DOHH2 (cell line): ENCODE measurements around the gene CRACR2A.

Experiments
- H3F3A ChIP-seq: fragments of 200-600 bp; sonication (generic), shearing (Covaris generic); 2 replicates; pipeline ENCODE4 v1.6.0; 2016; ENCODE audit warnings: antibody characterized with exemption, mild to moderate bottlenecking; ENCODE audit not compliant: control insufficient read depth, insufficient read depth
- H3K27ac ChIP-seq: fragments of 200-600 bp; sonication (generic); 2 replicates; pipeline ENCODE4 v1.5.1; 2014; ENCODE audit warnings: low read depth, mild to moderate bottlenecking, low read length, moderate library complexity
- H3K27me3 ChIP-seq: fragments of 200-600 bp; sonication (generic); 2 replicates; pipeline ENCODE4 v1.6.1; 2014; ENCODE audit warnings: mild to moderate bottlenecking, low read length, mixed read lengths; ENCODE audit not compliant: control insufficient read depth
- H3K36me3 ChIP-seq: fragments of 200-600 bp; sonication (generic); 2 replicates; pipeline ENCODE4 v1.6.1; 2014; ENCODE audit warnings: mild to moderate bottlenecking, low read length, moderate library complexity, mixed read lengths; ENCODE audit not compliant: control insufficient read depth
- H3K4me1 ChIP-seq: fragments of 200-600 bp; sonication (generic); 2 replicates; pipeline ENCODE4 v1.6.1; 2014; ENCODE audit warnings: mild to moderate bottlenecking, low read length, mixed read lengths; ENCODE audit not compliant: control insufficient read depth
- H3K4me2 ChIP-seq: fragments of 200-600 bp; sonication (generic); 2 replicates; pipeline ENCODE4 v1.6.0; 2014; ENCODE audit warnings: mild to moderate bottlenecking, low read length, moderate library complexity
- H3K4me3 ChIP-seq: fragments of 200-600 bp; sonication (generic); 2 replicates; pipeline ENCODE4 v1.5.1; 2014; ENCODE audit warnings: mild to moderate bottlenecking, low read length, mixed read lengths
- H3K79me2 ChIP-seq: fragments of 200-600 bp; sonication (generic); 2 replicates; pipeline ENCODE4 v1.6.1; 2014; ENCODE audit warnings: mild to moderate bottlenecking, low read length, mixed read lengths; ENCODE audit not compliant: control insufficient read depth
- H3K9me2 ChIP-seq: fragments of 200-600 bp; sonication (generic); replicated peaks from 2 replicates; pipeline ENCODE4 v1.6.1; 2014; ENCODE audit warnings: mild to moderate bottlenecking, low read length, mixed read lengths; ENCODE audit not compliant: control insufficient read depth
- H3K9me3 ChIP-seq: fragments of 200-600 bp; sonication (generic); 2 replicates; pipeline ENCODE4 v1.6.1; 2014; ENCODE audit warnings: antibody characterized with exemption, low read length, mixed read lengths; ENCODE audit not compliant: control insufficient read depth, insufficient read depth
- H4K20me1 ChIP-seq: fragments of 200-600 bp; sonication (generic); 2 replicates; pipeline ENCODE4 v1.6.0; 2014; ENCODE audit warnings: low read depth, mild to moderate bottlenecking, antibody characterized with exemption, low read length, moderate library complexity; ENCODE audit not compliant: control insufficient read depth, insufficient read depth
- EZH2phosphoT487 ChIP-seq: fragments of 200-600 bp; sonication (generic); IDR thresholded peaks from 2 replicates; pipeline ENCODE4 v1.6.1; 2017; ENCODE audit warnings: borderline replicate concordance, mild to moderate bottlenecking, antibody characterized with exemption, low read length, moderate library complexity, mixed read lengths
- TF ChIP-seq, protein P1 (sequence below): fragments of 200-600 bp; sonication (generic); IDR thresholded peaks from one replicate; pipeline ENCODE4 v1.5.1; 2014; ENCODE audit warnings: antibody characterized with exemption, mild to moderate bottlenecking, low read depth, low read length; ENCODE audit not compliant: poor library complexity, severe bottlenecking

Gene CRACR2A

DNA sequence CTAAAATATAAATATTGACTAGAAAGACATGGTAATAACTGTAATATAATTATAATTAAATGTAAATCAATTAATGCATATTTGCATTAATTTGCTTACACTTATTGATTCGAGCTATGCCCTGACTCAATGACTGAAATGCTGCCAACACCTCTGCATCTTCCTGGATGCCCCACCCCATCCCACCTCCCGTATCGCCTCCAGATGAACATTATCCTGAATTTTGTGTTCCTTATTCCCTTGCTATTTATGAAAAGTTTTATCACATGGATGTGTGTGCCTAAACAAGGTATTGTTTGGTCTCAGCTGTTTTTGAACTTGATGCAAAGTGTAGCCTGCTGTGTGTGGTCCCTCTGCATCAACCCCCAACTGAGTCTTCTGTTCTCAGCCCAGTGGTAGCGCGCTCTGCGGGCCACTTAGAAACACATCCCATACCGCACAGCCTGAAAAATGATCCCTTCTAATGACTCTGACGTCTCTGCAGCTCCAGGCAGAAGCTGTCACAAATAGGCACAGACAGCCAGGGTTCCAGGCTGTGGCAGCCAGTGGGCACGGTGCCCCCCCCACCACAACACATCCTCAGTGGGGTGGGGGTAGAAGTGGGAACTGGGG lies 165.4 kb downstream of the CRACR2A start:
- TF ChIP-seq, protein P1, sequence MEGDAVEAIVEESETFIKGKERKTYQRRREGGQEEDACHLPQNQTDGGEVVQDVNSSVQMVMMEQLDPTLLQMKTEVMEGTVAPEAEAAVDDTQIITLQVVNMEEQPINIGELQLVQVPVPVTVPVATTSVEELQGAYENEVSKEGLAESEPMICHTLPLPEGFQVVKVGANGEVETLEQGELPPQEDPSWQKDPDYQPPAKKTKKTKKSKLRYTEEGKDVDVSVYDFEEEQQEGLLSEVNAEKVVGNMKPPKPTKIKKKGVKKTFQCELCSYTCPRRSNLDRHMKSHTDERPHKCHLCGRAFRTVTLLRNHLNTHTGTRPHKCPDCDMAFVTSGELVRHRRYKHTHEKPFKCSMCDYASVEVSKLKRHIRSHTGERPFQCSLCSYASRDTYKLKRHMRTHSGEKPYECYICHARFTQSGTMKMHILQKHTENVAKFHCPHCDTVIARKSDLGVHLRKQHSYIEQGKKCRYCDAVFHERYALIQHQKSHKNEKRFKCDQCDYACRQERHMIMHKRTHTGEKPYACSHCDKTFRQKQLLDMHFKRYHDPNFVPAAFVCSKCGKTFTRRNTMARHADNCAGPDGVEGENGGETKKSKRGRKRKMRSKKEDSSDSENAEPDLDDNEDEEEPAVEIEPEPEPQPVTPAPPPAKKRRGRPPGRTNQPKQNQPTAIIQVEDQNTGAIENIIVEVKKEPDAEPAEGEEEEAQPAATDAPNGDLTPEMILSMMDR, result no peak
- TF ChIP-seq EZH2phosphoT487, result no peak
- Histone ChIP-seq H3K4me1 (no peaks in the 10 kb centered on the region), H3K9me2 (no peaks in the 10 kb centered on the region), H4K20me1 (no peaks in the 10 kb centered on the region), H3F3A (no peaks in the 10 kb centered on the region), H3K4me3 (no peak overlapping the region), H3K79me2 (no peaks in the 10 kb centered on the region), H3K4me2 (no peak overlapping the region), H3K36me3 (no peaks in the 10 kb centered on the region), H3K27ac (no peak overlapping the region), H3K9me3 (no peaks in the 10 kb centered on the region), H3K27me3 (peaks cover 6% of the 10 kb centered on the region; the same call in 1 of the 2 replicates)

DNA sequence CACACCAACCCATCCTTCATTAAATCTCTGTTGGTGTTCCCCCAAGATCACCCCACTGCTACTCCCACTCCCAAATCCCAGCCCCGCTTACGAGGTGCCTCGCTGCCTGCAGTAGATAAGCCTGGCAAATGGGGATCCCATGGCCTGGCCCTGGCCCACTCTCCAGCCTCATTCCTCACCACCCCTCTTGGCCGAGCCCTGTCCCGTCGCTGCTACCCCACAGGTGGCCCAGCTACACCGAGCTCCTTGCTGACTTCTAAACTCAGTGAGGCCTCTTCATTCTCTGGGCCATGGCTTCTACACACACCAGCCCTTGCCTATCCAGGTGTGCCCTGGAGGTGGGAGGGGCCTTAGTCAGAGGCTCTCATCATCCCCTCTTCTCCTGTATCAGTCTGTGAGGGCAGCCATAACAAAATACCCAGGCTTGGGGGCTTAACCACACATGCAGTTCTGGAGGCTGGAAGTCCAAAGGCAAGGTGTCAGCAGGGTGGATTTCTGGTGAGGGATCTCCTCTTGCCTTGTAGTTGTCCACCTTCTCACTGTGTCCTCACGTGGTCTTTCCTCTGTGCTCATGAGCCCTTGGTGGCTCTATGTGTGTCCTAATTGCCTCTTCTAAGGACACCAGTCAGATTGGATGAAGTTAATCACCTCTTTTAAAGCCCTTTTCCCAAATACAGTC lies 169.1 kb downstream of the CRACR2A start:
- no peaks in the 10 kb centered on the region for H3K9me2 ChIP-seq
- H3K4me2 ChIP-seq, result no peak overlapping the region
- H4K20me1 ChIP-seq, result no peaks in the 10 kb centered on the region
- TF ChIP-seq, protein P1, result no peak
- no peak for TF ChIP-seq EZH2phosphoT487
- no peak overlapping the region for H3K27ac ChIP-seq
- H3K4me1 ChIP-seq, result no peaks in the 10 kb centered on the region
- H3K79me2 ChIP-seq, result no peaks in the 10 kb centered on the region
- H3F3A ChIP-seq, result no peaks in the 10 kb centered on the region
- H3K36me3 ChIP-seq, result no peaks in the 10 kb centered on the region
- H3K9me3 ChIP-seq, result no peaks in the 10 kb centered on the region
- peaks cover 4% of the 10 kb centered on the region; the same call in 1 of the 2 replicates for H3K27me3 ChIP-seq
- no peak overlapping the region for H3K4me3 ChIP-seq

- Histone ChIP-seq H3K79me2 (no peaks in the 10 kb centered on the region), H3K9me3 (no peaks in the 10 kb centered on the region), H3K4me1 (no peaks in the 10 kb centered on the region), H3K27me3 (no peaks in the 10 kb centered on the region), H3K4me3 (no peak overlapping the region), H3K4me2 (no peak overlapping the region), H4K20me1 (no peaks in the 10 kb centered on the region), H3F3A (no peaks in the 10 kb centered on the region), H3K36me3 (no peaks in the 10 kb centered on the region), H3K9me2 (no peaks in the 10 kb centered on the region), H3K27ac (no peak overlapping the region)
- TF ChIP-seq, protein P1, result no peak
- TF ChIP-seq EZH2phosphoT487, result no peak
Observed at GRCh38 chr12:3580094-3580749, 172.7 kb downstream of the CRACR2A start.
